Activated CD8-positive, alpha-beta memory T cell treated with anti-CD3 and anti-CD28 coated beads, Interleukin-2, amount 50 U/mL, for 48 hours (primary cell): Measurements from ENCODE around the gene SLC7A6.

Source experiments
- DNase-seq: peaks from one replicate; pipeline ENCODE4 v3.0.0-alpha.2; 2020

SLC7A6 gene

GRCh38 chr16:68264128-68265077, at the start of gene SLC7A6:
Gene SLC7A6, plus strand, starts transcription at chr16:68264526. Its CDS starts 10,201 bp downstream, at chr16:68274727.
- peak; percentile 93 for DNase-seq

GRCh38 chr16:68214726-68215125, 49.6 kb upstream of the SLC7A6 start:
- DNase-seq: no peak

- no peak for DNase-seq
These were observed 49.0 kb upstream of the SLC7A6 start for GRCh38 chr16:68215302-68215701.

GRCh38 chr16:68216240-68216639, 48.1 kb upstream of the SLC7A6 start:
- no peak for DNase-seq

GRCh38 chr16:68217506-68217905, 46.8 kb upstream of the SLC7A6 start:
- no peak for DNase-seq

GRCh38 chr16:68219725-68220351, 44.5 kb upstream of the SLC7A6 start:
- DNase-seq: no peak

- no peak for DNase-seq
These were observed 41.3 kb upstream of the SLC7A6 start for GRCh38 chr16:68223072-68223471.

GRCh38 chr16:68226116-68226515, 38.2 kb upstream of the SLC7A6 start:
- no peak for DNase-seq

GRCh38 chr16:68227183-68227793, 37.0 kb upstream of the SLC7A6 start:
- DNase-seq: no peak

- DNase-seq: peak; percentile 48
These were observed 36.3 kb upstream of the SLC7A6 start for GRCh38 chr16:68227850-68228553.

GRCh38 chr16:68228652-68229051, 35.7 kb upstream of the SLC7A6 start:
- peak; percentile 42 for DNase-seq

GRCh38 chr16:68229431-68230175, 34.7 kb upstream of the SLC7A6 start:
- DNase-seq: peak; percentile 66

- peak; percentile 47 for DNase-seq
These were observed 34.2 kb upstream of the SLC7A6 start for GRCh38 chr16:68230176-68230571.

GRCh38 chr16:68230956-68231355, 33.4 kb upstream of the SLC7A6 start:
- no peak for DNase-seq

GRCh38 chr16:68231384-68232136, 32.8 kb upstream of the SLC7A6 start:
- no peak for DNase-seq

- no peak for DNase-seq
These were observed 32.0 kb upstream of the SLC7A6 start for GRCh38 chr16:68232335-68232734.

- no peak for DNase-seq
These were observed 31.1 kb upstream of the SLC7A6 start for GRCh38 chr16:68233085-68233834.

- DNase-seq: no peak
These were observed 30.5 kb upstream of the SLC7A6 start for GRCh38 chr16:68233835-68234187.

- DNase-seq: no peak
These were observed 29.9 kb upstream of the SLC7A6 start for GRCh38 chr16:68234188-68235107.
